Uterus (tissue), 4 donors: ENCODE data around the gene COL10A1. TPM values are rescaled to one million over a fixed set of nuclear protein-coding genes. Genes with fewer than 3 reads are reported as not detected.
A peak's percentile ranks its signal among the peaks of the same experiment; 100 is the strongest.

Experiments used
- DNase-seq, 2 donors: peaks; one replicate each; pipeline ENCODE4 v3.0.0-alpha.2; 2019 to 2020
- H3K27ac ChIP-seq, 2 donors: fragments of 200-600 bp; sonication (generic); 1 replicate in 1 of 2; 2 replicates in 1 of 2; pipeline ENCODE4 v1.5.1; 2016 to 2018
- H3K27me3 ChIP-seq, 2 donors: fragments of 200-600 bp; sonication (generic); one replicate each; pipeline ENCODE4 v1.5.1; 2018 to 2019; ENCODE audit warnings: control low read depth in 1 of 2
- H3K36me3 ChIP-seq, 2 donors: fragments of 200-600 bp; sonication (generic); one replicate each; pipeline ENCODE4 v1.5.1; 2019; ENCODE audit warnings: control low read depth in 1 of 2
- H3K4me1 ChIP-seq, 2 donors: fragments of 200-600 bp; sonication (generic); one replicate each; pipeline ENCODE4 v1.5.1; 2018 to 2019; ENCODE audit warnings: control low read depth in 1 of 2
- H3K4me3 ChIP-seq, 2 donors: fragments of 200-600 bp; sonication (generic); 1 replicate in 1 of 2; 2 replicates in 1 of 2; pipeline ENCODE4 v1.5.1; 2018 to 2019; ENCODE audit warnings: mild to moderate bottlenecking in 1 of 2
- H3K9me3 ChIP-seq, 2 donors: fragments of 200-600 bp; sonication (generic); one replicate each; pipeline ENCODE4 v1.5.1; 2019; ENCODE audit warnings: control low read depth in 1 of 2
- POLR2A ChIP-seq, 2 donors: fragments of 450-650 bp; IDR thresholded peaks; one replicate each; pipeline ENCODE4 v1.6.1; 2016; ENCODE audit warnings: antibody characterized with exemption in 2 of 2, mild to moderate bottlenecking in 1 of 2, moderate library complexity in 1 of 2
- intact Hi-C: fragments of 100-400 bp; cut with DNase I; formaldehyde crosslinking; loops from one replicate; pipeline ENCODE4 v1.15.1; 2023; ENCODE audit warnings: low total_unique reads
- total RNA-seq, 4 donors: library from RNA; depleted of rRNA in 3 of 4; stranded (reverse); fragments of >200 nt in 3 of 4; gene quantifications; one replicate each; pipeline versions ENCODE4 v1.1.0 to v1.2.4, GENCODE V29; 2014 to 2023
- TF ChIP-seq, protein P1 (sequence below), 4 experiments: fragments of 200-600 bp in 2 of 4; fragments of 450-650 bp in 2 of 4; sonication (generic) in 2 of 4; IDR thresholded peaks; one replicate each; pipeline ENCODE4 v1.5.1; 2016 to 2019; ENCODE audit warnings: antibody characterized with exemption in 4 of 4, mild to moderate bottlenecking in 2 of 4, moderate library complexity in 1 of 4
- donor health status: DM: yes; HTN: yes; CAD: no.

Gene COL10A1
- total RNA-seq, 4 donors from 2014 or later, result 0.07 TPM; not detected in 3

DNA sequence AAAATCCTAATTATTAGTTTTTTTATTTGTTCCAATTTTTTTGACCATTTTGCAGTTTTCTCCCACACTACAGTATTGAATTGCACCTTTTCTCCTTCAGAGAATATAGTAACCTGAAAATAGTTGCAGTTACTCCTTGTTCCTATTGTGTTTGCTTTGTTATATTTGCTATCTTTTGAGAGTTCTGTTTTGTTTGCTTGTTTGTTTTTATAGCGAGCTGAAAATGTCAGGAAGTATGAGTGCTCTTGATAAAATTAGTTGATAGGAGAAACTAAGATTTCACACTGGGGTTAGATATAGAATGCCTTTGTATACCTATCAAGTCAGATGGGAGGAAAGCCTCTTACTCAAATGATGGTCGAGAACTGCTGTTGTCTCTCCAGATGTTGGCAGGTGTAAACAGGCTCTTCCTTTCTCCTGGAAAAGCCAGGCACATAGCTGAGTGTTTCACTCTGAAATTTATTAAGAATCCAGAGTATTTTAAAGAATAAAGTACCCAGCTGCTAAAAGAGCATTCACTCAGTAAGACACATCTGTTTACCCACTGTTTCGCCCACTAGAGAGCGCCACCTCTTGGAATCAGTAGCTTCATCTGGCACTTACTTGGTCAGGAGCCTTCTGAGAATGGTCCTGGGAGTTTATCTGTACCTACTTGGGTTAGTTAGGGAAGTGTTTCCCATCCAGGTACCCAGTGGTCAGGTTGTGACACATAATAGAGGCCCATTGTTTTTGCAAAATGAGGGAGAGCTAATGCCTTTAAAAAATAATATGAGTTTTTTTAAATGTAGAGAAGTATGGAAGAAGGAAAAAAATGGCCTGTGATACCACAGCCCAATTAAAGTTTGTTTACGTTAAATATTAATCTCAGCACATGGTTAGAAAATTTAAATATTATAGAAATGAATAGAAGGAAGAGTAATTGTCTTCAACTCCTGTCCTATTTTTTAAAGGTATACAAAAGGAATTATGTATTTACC lies 14.1 kb downstream of the COL10A1 start:
- intact Hi-C loops, result no loop called here
- Histone ChIP-seq H3K36me3 (no peaks in the 10 kb centered on the region), H3K27me3 (no peaks in the 10 kb centered on the region), H3K4me3 (no peak overlapping the region), H3K27ac (no peak overlapping the region), H3K9me3 (no peaks in the 10 kb centered on the region), H3K4me1 (no peaks in the 10 kb centered on the region)
- TF ChIP-seq POLR2A (IDR thresholded peaks at IDR 0.05), result no peak
- TF ChIP-seq, protein P1, sequence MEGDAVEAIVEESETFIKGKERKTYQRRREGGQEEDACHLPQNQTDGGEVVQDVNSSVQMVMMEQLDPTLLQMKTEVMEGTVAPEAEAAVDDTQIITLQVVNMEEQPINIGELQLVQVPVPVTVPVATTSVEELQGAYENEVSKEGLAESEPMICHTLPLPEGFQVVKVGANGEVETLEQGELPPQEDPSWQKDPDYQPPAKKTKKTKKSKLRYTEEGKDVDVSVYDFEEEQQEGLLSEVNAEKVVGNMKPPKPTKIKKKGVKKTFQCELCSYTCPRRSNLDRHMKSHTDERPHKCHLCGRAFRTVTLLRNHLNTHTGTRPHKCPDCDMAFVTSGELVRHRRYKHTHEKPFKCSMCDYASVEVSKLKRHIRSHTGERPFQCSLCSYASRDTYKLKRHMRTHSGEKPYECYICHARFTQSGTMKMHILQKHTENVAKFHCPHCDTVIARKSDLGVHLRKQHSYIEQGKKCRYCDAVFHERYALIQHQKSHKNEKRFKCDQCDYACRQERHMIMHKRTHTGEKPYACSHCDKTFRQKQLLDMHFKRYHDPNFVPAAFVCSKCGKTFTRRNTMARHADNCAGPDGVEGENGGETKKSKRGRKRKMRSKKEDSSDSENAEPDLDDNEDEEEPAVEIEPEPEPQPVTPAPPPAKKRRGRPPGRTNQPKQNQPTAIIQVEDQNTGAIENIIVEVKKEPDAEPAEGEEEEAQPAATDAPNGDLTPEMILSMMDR (IDR thresholded peaks at IDR 0.05), result peak in 1 of 4 experiments; percentile 11
- DNase-seq, result no peak

DNA sequence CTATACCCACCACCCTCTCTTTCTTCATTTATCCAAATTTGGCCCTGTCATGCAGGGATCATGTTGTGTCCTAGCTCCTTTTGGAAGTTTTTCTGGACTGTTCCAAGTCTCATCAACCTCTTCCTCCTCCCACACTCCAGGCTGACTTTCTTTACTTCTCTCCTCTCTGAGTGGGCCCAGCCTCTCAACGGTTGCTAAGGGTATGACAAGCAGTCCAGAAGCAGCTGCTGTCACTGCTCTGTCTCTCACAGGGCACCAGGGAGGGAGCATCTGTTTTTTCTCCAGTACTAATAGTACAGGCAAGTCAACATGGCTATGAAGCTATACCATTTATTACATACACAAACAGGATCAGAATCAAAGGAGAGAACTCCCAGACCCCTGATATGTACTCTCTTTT lies 17.1 kb downstream of the COL10A1 start:
- H3K36me3 ChIP-seq, result no peaks in the 10 kb centered on the region

GRCh38 chr6:116106146-116106545 lies 19.8 kb downstream of the COL10A1 start:
- TF ChIP-seq, protein P1 (IDR thresholded peaks at IDR 0.05), result no peak
- TF ChIP-seq POLR2A (IDR thresholded peaks at IDR 0.05), result no peak
- Histone ChIP-seq H3K4me3 (no peak overlapping the region), H3K27me3 (no peaks in the 10 kb centered on the region), H3K27ac (no peak overlapping the region), H3K9me3 (no peaks in the 10 kb centered on the region), H3K4me1 (no peaks in the 10 kb centered on the region), H3K36me3 (no peaks in the 10 kb centered on the region)
- DNase-seq, result no peak
- intact Hi-C loops, result no loop called here

More for the DNA sequence above, 17.1 kb downstream of the COL10A1 start:
- intact Hi-C loops, result no loop called here
- no peak for DNase-seq
- Histone ChIP-seq H3K9me3 (no peaks in the 10 kb centered on the region), H3K4me1 (no peaks in the 10 kb centered on the region), H3K27me3 (no peaks in the 10 kb centered on the region), H3K4me3 (no peak overlapping the region), H3K27ac (no peak overlapping the region)
- no peak for TF ChIP-seq POLR2A (IDR thresholded peaks at IDR 0.05)
- TF ChIP-seq, protein P1 (IDR thresholded peaks at IDR 0.05), result no peak

DNA sequence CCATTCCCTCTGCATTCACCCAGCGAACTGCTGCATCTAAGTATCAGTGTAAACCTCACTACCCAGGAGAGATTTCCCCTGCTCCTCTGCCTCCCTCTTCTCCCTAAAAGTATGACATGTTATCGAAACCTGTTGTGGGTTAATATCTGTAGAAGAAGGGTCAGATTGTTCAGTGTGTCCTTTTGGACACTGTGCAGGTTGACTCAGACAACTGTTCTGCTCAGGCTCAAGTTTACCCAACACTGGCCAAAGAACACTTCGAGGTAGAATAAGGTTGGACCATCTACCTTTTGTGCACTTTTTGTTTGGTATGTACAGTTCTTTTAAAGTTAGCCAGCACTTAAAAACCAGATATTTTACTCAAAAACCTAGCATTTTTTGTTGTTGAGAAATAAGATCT lies 20.7 kb downstream of the COL10A1 start:
- Histone ChIP-seq H3K27me3 (no peaks in the 10 kb centered on the region), H3K36me3 (no peaks in the 10 kb centered on the region), H3K4me1 (no peaks in the 10 kb centered on the region), H3K9me3 (no peaks in the 10 kb centered on the region), H3K4me3 (no peak overlapping the region), H3K27ac (no peak overlapping the region)
- intact Hi-C loops, result no loop called here
- TF ChIP-seq, protein P1 (IDR thresholded peaks at IDR 0.05), result no peak
- no peak for TF ChIP-seq POLR2A (IDR thresholded peaks at IDR 0.05)
- DNase-seq, result no peak

- no peak for DNase-seq
- intact Hi-C loops, result no loop called here
- H3K27me3 ChIP-seq, result no peaks in the 10 kb centered on the region
- H3K4me1 ChIP-seq, result no peaks in the 10 kb centered on the region
- H3K4me3 ChIP-seq, result no peak overlapping the region
- no peak overlapping the region for H3K27ac ChIP-seq
- no peaks in the 10 kb centered on the region for H3K36me3 ChIP-seq
- TF ChIP-seq, protein P1 (IDR thresholded peaks at IDR 0.05), result no peak
- no peak for TF ChIP-seq POLR2A (IDR thresholded peaks at IDR 0.05)
- H3K9me3 ChIP-seq, result no peaks in the 10 kb centered on the region
These were observed 21.3 kb downstream of the COL10A1 start for GRCh38 chr6:116104636-116105035.
